Neural progenitor cell (in vitro differentiated cells): ENCODE data around the gene ZNF8.

Experiments
- EZH2 ChIP-seq: fragments of 200-600 bp; sonication (generic); IDR thresholded peaks from 2 replicates; pipeline ENCODE4 v1.6.1; 2017; ENCODE audit warnings: antibody characterized with exemption, mild to moderate bottlenecking, moderate library complexity
- EZH2phosphoT487 ChIP-seq: fragments of 200-600 bp; sonication (generic); IDR thresholded peaks from 2 replicates; pipeline ENCODE4 v1.6.1; 2017; ENCODE audit warnings: antibody characterized with exemption
- TF ChIP-seq, protein P1 (sequence below): fragments of 200-600 bp; sonication (generic); IDR thresholded peaks from 2 replicates; pipeline ENCODE4 v1.5.1; 2017; ENCODE audit warnings: antibody characterized with exemption, mild to moderate bottlenecking

DNA sequence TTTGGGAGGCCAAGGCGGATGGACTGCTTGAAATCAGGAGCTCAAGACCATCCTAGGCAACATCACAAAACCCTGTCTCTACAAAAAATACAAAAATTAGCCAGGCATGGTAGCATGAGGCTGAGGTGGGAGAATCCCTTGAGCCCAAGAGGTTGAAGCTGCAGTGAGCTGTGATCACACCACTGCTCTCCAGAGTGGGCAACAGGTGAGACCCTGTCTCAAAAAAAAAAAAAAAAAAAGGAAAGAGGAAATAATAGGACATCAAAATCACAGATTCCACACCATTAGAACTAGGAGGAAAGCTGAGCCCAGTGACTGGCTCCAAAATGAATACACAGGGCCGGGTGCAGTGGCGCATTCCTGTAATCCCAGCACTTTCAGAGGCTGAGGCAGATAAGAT lies 3.2 kb upstream of the ZNF8 start:
- TF ChIP-seq, protein P1, sequence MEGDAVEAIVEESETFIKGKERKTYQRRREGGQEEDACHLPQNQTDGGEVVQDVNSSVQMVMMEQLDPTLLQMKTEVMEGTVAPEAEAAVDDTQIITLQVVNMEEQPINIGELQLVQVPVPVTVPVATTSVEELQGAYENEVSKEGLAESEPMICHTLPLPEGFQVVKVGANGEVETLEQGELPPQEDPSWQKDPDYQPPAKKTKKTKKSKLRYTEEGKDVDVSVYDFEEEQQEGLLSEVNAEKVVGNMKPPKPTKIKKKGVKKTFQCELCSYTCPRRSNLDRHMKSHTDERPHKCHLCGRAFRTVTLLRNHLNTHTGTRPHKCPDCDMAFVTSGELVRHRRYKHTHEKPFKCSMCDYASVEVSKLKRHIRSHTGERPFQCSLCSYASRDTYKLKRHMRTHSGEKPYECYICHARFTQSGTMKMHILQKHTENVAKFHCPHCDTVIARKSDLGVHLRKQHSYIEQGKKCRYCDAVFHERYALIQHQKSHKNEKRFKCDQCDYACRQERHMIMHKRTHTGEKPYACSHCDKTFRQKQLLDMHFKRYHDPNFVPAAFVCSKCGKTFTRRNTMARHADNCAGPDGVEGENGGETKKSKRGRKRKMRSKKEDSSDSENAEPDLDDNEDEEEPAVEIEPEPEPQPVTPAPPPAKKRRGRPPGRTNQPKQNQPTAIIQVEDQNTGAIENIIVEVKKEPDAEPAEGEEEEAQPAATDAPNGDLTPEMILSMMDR: no peak
- TF ChIP-seq EZH2 (no peak), EZH2phosphoT487 (no peak)
